Lower leg skin (tissue), 3 donors: ENCODE results near the gene PIP4K2A.

ENCODE experiments used
- POLR2A ChIP-seq, 2 donors: fragments of 450-650 bp; IDR thresholded peaks; one replicate each; pipeline ENCODE4 v1.6.1; 2016 to 2017; ENCODE audit warnings: antibody characterized with exemption in 2 of 2, mild to moderate bottlenecking in 1 of 2, moderate library complexity in 1 of 2
- TF ChIP-seq, protein P1 (sequence below), 3 donors: fragments of 450-650 bp; IDR thresholded peaks; one replicate each; pipeline ENCODE4 v1.5.1; 2016; ENCODE audit warnings: antibody characterized with exemption in 3 of 3, mild to moderate bottlenecking in 3 of 3, moderate library complexity in 2 of 3

DNA sequence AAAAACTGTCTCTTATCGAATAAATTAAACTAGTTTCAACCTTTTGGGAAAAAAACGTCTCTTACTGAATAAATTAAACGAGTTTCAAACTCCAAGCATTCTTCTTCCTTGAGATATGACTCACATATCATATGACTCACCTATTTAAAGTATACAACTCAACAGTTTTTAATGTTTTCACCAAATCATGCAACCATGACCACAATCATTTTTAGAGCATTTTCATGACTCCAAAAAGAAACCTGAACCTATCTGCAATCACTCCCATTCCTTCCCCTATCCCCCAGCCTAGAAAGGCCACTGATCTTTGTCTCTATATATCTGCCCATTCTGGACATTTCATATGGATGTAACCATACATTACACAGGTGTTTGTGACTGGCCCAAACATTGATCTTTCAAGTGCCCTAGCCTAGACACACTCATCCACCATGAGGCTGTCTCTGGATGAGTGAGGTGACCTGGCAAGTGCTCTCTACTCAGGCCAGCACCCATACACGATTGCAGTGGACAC lies 115.3 kb downstream of the PIP4K2A start:
- TF ChIP-seq POLR2A (IDR thresholded peaks at IDR 0.05), result no peak
- TF ChIP-seq, protein P1, sequence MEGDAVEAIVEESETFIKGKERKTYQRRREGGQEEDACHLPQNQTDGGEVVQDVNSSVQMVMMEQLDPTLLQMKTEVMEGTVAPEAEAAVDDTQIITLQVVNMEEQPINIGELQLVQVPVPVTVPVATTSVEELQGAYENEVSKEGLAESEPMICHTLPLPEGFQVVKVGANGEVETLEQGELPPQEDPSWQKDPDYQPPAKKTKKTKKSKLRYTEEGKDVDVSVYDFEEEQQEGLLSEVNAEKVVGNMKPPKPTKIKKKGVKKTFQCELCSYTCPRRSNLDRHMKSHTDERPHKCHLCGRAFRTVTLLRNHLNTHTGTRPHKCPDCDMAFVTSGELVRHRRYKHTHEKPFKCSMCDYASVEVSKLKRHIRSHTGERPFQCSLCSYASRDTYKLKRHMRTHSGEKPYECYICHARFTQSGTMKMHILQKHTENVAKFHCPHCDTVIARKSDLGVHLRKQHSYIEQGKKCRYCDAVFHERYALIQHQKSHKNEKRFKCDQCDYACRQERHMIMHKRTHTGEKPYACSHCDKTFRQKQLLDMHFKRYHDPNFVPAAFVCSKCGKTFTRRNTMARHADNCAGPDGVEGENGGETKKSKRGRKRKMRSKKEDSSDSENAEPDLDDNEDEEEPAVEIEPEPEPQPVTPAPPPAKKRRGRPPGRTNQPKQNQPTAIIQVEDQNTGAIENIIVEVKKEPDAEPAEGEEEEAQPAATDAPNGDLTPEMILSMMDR (IDR thresholded peaks at IDR 0.05), result no peak
